ENCODE results near the gene BCR.

DNA sequence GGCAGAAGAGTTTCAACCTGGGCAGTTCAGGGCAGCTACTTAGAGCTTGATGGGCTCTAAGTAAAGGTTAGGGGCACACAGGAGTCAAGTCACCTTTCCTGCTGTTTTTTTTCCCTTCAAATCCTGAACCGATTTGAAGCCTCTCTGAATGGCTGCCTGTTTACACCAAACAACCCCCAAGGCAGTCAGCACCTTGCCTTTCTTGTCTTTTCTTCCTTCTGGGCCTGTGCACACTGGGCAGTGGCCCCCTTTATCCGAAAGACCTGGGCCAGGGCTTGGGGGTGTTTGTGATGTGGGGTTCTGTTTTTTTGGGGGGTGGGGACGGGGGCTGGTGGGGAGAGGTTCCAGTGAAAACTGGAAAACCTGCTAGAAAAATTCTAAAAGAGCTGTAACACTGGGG lies 42.8 kb upstream of the BCR start:
- TF ChIP-seq SAP30 (IDR thresholded peaks at IDR 0.05; ENCODE audit: insufficient read depth, insufficient replicate concordance, low read length): no peak
- TF ChIP-seq EZH2 (IDR thresholded peaks at IDR 0.05; ENCODE audit: low read depth, low read length, severe bottlenecking): no peak
- TF ChIP-seq, protein P1, sequence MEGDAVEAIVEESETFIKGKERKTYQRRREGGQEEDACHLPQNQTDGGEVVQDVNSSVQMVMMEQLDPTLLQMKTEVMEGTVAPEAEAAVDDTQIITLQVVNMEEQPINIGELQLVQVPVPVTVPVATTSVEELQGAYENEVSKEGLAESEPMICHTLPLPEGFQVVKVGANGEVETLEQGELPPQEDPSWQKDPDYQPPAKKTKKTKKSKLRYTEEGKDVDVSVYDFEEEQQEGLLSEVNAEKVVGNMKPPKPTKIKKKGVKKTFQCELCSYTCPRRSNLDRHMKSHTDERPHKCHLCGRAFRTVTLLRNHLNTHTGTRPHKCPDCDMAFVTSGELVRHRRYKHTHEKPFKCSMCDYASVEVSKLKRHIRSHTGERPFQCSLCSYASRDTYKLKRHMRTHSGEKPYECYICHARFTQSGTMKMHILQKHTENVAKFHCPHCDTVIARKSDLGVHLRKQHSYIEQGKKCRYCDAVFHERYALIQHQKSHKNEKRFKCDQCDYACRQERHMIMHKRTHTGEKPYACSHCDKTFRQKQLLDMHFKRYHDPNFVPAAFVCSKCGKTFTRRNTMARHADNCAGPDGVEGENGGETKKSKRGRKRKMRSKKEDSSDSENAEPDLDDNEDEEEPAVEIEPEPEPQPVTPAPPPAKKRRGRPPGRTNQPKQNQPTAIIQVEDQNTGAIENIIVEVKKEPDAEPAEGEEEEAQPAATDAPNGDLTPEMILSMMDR (IDR thresholded peaks at IDR 0.05; ENCODE audit: control extremely low read depth in 1 of 3, insufficient read depth in 1 of 3, low read depth in 1 of 3, low read length in 3 of 3): no peak
- TF ChIP-seq RNF2 (IDR thresholded peaks at IDR 0.05; ENCODE audit: borderline replicate concordance, low read depth, low read length, missing control alignments, poor library complexity, severe bottlenecking): no peak
- no peak for TF ChIP-seq RAD21 (IDR thresholded peaks at IDR 0.05 in 1 of 2, conservative IDR thresholded peaks at IDR 0.05 in 1 of 2; ENCODE audit: low read depth in 2 of 2, low read length in 2 of 2)
- no peak for TF ChIP-seq CEBPB (IDR thresholded peaks at IDR 0.05; ENCODE audit: low read depth, low read length)

All from H1 (cell line).